SK-N-SH (cell line): ENCODE measurements around the gene ZNF415. TPM values are rescaled to one million over a fixed set of nuclear protein-coding genes. Genes with fewer than 3 reads are reported as not detected.

Source experiments
- CTCF ChIA-PET: fragments of 300-600, 350-600 bp; formaldehyde crosslinking; extraction: SDS; loops from one replicate; lab custom pipeline; 2021; lab: Yijun Ruan, JAX
- POLR2A ChIA-PET: fragments of 350-600 bp; sonication (Branson Sonifier 250); formaldehyde crosslinking; extraction: SDS; loops from one replicate; lab custom pipeline; 2020; ENCODE audit warnings: antibody characterized with exemption, inconsistent platforms; lab: Yijun Ruan, JAX
- DNase-seq: peaks from one replicate; pipeline ENCODE4 v3.0.0; 2012
- H2AFZ ChIP-seq: fragments of 200-600 bp; sonication (generic); 2 replicates; pipeline ENCODE4 v1.8.1; 2016; ENCODE audit warnings: antibody characterized with exemption, mild to moderate bottlenecking, low read depth
- H3F3A ChIP-seq: fragments of 200-600 bp; sonication (generic); replicated peaks from 2 replicates; pipeline ENCODE3; 2016; ENCODE audit warnings: antibody characterized with exemption, mild to moderate bottlenecking; ENCODE audit not compliant: insufficient read depth
- H3K27ac ChIP-seq, 2 experiments: fragments of 200-500 bp in 1 of 2; fragments of 200-600 bp in 1 of 2; sonication (Bioruptor generic) in 1 of 2; sonication (generic), shearing (Covaris generic) in 1 of 2; 2 replicates each; pipeline versions ENCODE4 v1.5.1 to v1.6.1; 2014 to 2016; ENCODE audit warnings: low read depth in 2 of 2, inconsistent platforms in 1 of 2, low read length in 1 of 2, mild to moderate bottlenecking in 1 of 2, mixed read lengths in 1 of 2
- H3K27me3 ChIP-seq: fragments of 200-600 bp; sonication (generic), shearing (Covaris generic); 2 replicates; pipeline ENCODE4 v1.6.1; 2016; ENCODE audit warnings: mixed run types; ENCODE audit not compliant: insufficient read depth
- H3K36me3 ChIP-seq, 2 experiments: fragments of 200-500 bp in 1 of 2; fragments of 200-600 bp in 1 of 2; sonication (Bioruptor generic) in 1 of 2; sonication (generic) in 1 of 2; replicated peaks in 1 of 2; 2 replicates each; pipeline versions ENCODE3 to v1.5.1; 2014 to 2016; ENCODE audit warnings: low read length in 1 of 2, mild to moderate bottlenecking in 1 of 2; ENCODE audit not compliant: insufficient read depth in 2 of 2, control insufficient read depth in 1 of 2
- H3K4me1 ChIP-seq, 2 experiments: fragments of 200-500 bp in 1 of 2; fragments of 200-600 bp in 1 of 2; sonication (Bioruptor generic) in 1 of 2; sonication (generic), shearing (Covaris generic) in 1 of 2; 2 replicates each; pipeline versions ENCODE4 v1.5.1 to v1.6.1; 2014 to 2016; ENCODE audit warnings: low read depth in 1 of 2, low read length in 1 of 2, mixed run types in 1 of 2; ENCODE audit not compliant: insufficient read depth in 2 of 2, control insufficient read depth in 1 of 2
- H3K4me2 ChIP-seq: fragments of 200-600 bp; sonication (generic), shearing (Covaris generic); 2 replicates; pipeline ENCODE4 v1.6.1; 2017; ENCODE audit warnings: mixed run types
- H3K4me3 ChIP-seq, 2 experiments: fragments of 200-500 bp in 1 of 2; fragments of 200-600 bp in 1 of 2; sonication (Bioruptor generic) in 1 of 2; sonication (generic), shearing (Covaris generic) in 1 of 2; 2 replicates each; pipeline versions ENCODE4 v1.5.1 to v1.8.1; 2014 to 2016; ENCODE audit warnings: low read depth in 2 of 2, inconsistent platforms in 1 of 2, low read length in 1 of 2, mild to moderate bottlenecking in 1 of 2, mixed read lengths in 1 of 2, moderate library complexity in 1 of 2
- H3K79me2 ChIP-seq: fragments of 200-600 bp; sonication (generic); 2 replicates; pipeline ENCODE4 v1.8.1; 2017; ENCODE audit warnings: mild to moderate bottlenecking; ENCODE audit not compliant: insufficient read depth
- H3K9ac ChIP-seq: fragments of 200-600 bp; sonication (generic); 2 replicates; pipeline ENCODE4 v1.6.1; 2017; ENCODE audit warnings: mixed run types
- H3K9me2 ChIP-seq: fragments of 200-600 bp; sonication (generic); 2 replicates; pipeline ENCODE4 v1.6.1; 2017; ENCODE audit warnings: mixed run types
- H3K9me3 ChIP-seq: fragments of 200-600 bp; sonication (generic); 2 replicates; pipeline ENCODE4 v1.6.1; 2017; ENCODE audit warnings: mixed run types, mild to moderate bottlenecking, moderate library complexity
- H4K20me1 ChIP-seq: fragments of 200-600 bp; sonication (generic); 2 replicates; pipeline ENCODE4 v1.6.1; 2017; ENCODE audit warnings: mild to moderate bottlenecking, mixed run types; ENCODE audit not compliant: insufficient read depth
- CHD2 ChIP-seq: fragments of 150-350 bp; IDR thresholded peaks from 2 replicates; pipeline ENCODE4 v1.6.1; 2018; ENCODE audit warnings: low read length; ENCODE audit not compliant: partially characterized antibody
- ELF1 ChIP-seq: IDR thresholded peaks from 2 replicates; pipeline ENCODE4 v1.4.0; 2012
- EP300 ChIP-seq, 2 experiments: IDR thresholded peaks; 2 replicates each; pipeline versions ENCODE4 v1.4.0 to v1.6.1; 2012; ENCODE audit warnings: borderline replicate concordance in 1 of 2, low read depth in 1 of 2, low read length in 1 of 2
- EZH2phosphoT487 ChIP-seq: fragments of 200-600 bp; sonication (generic); IDR thresholded peaks from 2 replicates; pipeline ENCODE4 v1.6.1; 2017; ENCODE audit warnings: low read depth, mixed run types, mild to moderate bottlenecking, antibody characterized with exemption, moderate library complexity, borderline replicate concordance
- FOSL2 ChIP-seq: IDR thresholded peaks from 2 replicates; pipeline ENCODE4 v1.4.0; 2012; ENCODE audit warnings: low read depth, mild to moderate bottlenecking, moderate library complexity, borderline replicate concordance
- JUND ChIP-seq: IDR thresholded peaks from 2 replicates; pipeline ENCODE4 v1.4.0; 2012
- MEF2A ChIP-seq: IDR thresholded peaks from 2 replicates; pipeline ENCODE4 v1.4.0; 2012; ENCODE audit warnings: low read depth, borderline replicate concordance
- MXI1 ChIP-seq: IDR thresholded peaks from 2 replicates; pipeline ENCODE4 v1.6.1; 2012; ENCODE audit warnings: mild to moderate bottlenecking, low read depth, low read length, improper control_type of control experiment
- NRF1 ChIP-seq: IDR thresholded peaks from 2 replicates; pipeline ENCODE4 v1.6.1; 2012; ENCODE audit warnings: low read depth, mild to moderate bottlenecking, low read length
- RAD21 ChIP-seq: IDR thresholded peaks from 2 replicates; pipeline ENCODE4 v1.6.1; 2012; ENCODE audit warnings: mild to moderate bottlenecking, low read length
- RCOR1 ChIP-seq: fragments of 150-350 bp; IDR thresholded peaks from 2 replicates; pipeline ENCODE4 v1.6.1; 2017; ENCODE audit warnings: antibody characterized with exemption, low read length
- RFX5 ChIP-seq: IDR thresholded peaks from 2 replicates; pipeline ENCODE4 v1.6.1; 2012; ENCODE audit warnings: mild to moderate bottlenecking, improper control_type of control experiment, low read length
- SIN3A ChIP-seq: IDR thresholded peaks from 2 replicates; pipeline ENCODE4 v1.6.1; 2012; ENCODE audit warnings: low read depth, mild to moderate bottlenecking, low read length, moderate library complexity, borderline replicate concordance
- TCF12 ChIP-seq: IDR thresholded peaks from 2 replicates; pipeline ENCODE4 v1.4.0; 2012
- TEAD4 ChIP-seq: IDR thresholded peaks from 2 replicates; pipeline ENCODE4 v1.4.0; 2012; ENCODE audit warnings: mild to moderate bottlenecking, borderline replicate concordance; ENCODE audit not compliant: insufficient read depth
- YY1 ChIP-seq: IDR thresholded peaks from 2 replicates; pipeline ENCODE4 v1.4.0; 2012; ENCODE audit warnings: low read depth, mild to moderate bottlenecking
- WGBS: methylation state at CpG from one replicate; pipeline ENCODE4 v1.1.6; 2017; ENCODE audit warnings: low lambda C conversion rate; 5-methylcytosine and 5-hydroxymethylcytosine counted together
- polyA plus RNA-seq, 3 experiments: library from polyadenylated mRNA; depleted of rRNA; stranded (reverse); fragments of >200 nt; gene quantifications; 2 replicates each; pipeline ENCODE4 v1.2.3, GENCODE V29; 2012
- TF ChIP-seq, protein P1 (sequence below): fragments of 150-350 bp; IDR thresholded peaks from 2 replicates; pipeline ENCODE4 v1.6.1; 2017; ENCODE audit warnings: antibody characterized with exemption, low read length, low read depth, borderline replicate concordance
- TF ChIP-seq, protein P2 (sequence below): fragments of 200-600 bp; sonication (generic); IDR thresholded peaks from 2 replicates; pipeline ENCODE4 v1.6.1; 2017; ENCODE audit warnings: antibody characterized with exemption, mild to moderate bottlenecking, moderate library complexity
- TF ChIP-seq, protein P3 (sequence below): IDR thresholded peaks from 2 replicates; pipeline ENCODE4 v1.4.0; 2012; ENCODE audit warnings: low read depth, borderline replicate concordance
- TF ChIP-seq, protein P4 (sequence below): IDR thresholded peaks from 2 replicates; pipeline ENCODE4; 2012

The ZNF415 gene
- polyA plus RNA-seq, 1 of the 3 experiments (the other 2 are of a cell fraction) = 1.6 TPM

DNA sequence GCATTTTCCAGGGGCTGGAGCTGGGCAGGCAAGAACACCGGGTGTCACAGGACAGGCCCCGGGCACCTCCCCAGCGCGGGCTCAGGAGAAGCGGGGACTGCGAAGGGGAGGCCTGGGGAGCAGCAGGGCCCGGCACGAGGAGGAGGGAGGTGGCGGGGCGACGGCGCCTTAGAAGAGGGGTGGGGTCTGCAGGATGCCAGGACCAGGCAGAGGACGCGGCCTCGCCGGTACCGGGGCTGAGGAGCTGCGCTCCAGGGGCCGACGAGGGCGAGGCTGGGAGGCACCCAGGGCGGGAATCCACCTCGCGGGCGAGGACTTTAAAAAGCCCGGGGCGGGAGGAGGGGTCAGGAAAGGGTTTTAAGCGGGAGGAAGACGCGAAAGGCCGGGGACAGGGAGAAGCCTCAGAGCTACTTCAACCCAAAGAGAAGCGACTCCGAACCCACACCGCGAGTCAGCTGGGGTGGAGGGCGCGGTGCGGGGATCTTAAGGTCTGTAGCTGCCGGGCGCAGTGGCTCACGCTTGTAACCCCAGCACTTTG lies 25.5 kb upstream of the ZNF415 start:
- no peaks in the 10 kb centered on the region for H3K36me3 ChIP-seq
- no peaks in the 10 kb centered on the region for H4K20me1 ChIP-seq
- peaks cover 0 to 6% of the 10 kb centered on the region in 2 experiments; a peak in 1 of 4 replicates for H3K4me1 ChIP-seq
- peaks cover 3% of the 10 kb centered on the region for H3F3A ChIP-seq
- CTCF ChIA-PET = no interaction called here
- peak overlapping the region; percentile 62 to 89 for H3K4me3 ChIP-seq
- peak overlapping the region; percentile 98; the same call in 1 of the 2 replicates for H2AFZ ChIP-seq
- H3K9ac ChIP-seq = peak overlapping the region; percentile 66
- H3K9me2 ChIP-seq = no peaks in the 10 kb centered on the region
- no peaks in the 10 kb centered on the region for H3K9me3 ChIP-seq
- no peaks in the 10 kb centered on the region for H3K27me3 ChIP-seq
- H3K4me2 ChIP-seq = peak overlapping the region; percentile 97
- TF ChIP-seq, protein P1, sequence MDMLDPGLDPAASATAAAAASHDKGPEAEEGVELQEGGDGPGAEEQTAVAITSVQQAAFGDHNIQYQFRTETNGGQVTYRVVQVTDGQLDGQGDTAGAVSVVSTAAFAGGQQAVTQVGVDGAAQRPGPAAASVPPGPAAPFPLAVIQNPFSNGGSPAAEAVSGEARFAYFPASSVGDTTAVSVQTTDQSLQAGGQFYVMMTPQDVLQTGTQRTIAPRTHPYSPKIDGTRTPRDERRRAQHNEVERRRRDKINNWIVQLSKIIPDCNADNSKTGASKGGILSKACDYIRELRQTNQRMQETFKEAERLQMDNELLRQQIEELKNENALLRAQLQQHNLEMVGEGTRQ = no peak
- no peak for TF ChIP-seq MEF2A
- TF ChIP-seq RCOR1 = no peak
- TF ChIP-seq, protein P2, sequence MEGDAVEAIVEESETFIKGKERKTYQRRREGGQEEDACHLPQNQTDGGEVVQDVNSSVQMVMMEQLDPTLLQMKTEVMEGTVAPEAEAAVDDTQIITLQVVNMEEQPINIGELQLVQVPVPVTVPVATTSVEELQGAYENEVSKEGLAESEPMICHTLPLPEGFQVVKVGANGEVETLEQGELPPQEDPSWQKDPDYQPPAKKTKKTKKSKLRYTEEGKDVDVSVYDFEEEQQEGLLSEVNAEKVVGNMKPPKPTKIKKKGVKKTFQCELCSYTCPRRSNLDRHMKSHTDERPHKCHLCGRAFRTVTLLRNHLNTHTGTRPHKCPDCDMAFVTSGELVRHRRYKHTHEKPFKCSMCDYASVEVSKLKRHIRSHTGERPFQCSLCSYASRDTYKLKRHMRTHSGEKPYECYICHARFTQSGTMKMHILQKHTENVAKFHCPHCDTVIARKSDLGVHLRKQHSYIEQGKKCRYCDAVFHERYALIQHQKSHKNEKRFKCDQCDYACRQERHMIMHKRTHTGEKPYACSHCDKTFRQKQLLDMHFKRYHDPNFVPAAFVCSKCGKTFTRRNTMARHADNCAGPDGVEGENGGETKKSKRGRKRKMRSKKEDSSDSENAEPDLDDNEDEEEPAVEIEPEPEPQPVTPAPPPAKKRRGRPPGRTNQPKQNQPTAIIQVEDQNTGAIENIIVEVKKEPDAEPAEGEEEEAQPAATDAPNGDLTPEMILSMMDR = no peak
- TF ChIP-seq, protein P3, sequence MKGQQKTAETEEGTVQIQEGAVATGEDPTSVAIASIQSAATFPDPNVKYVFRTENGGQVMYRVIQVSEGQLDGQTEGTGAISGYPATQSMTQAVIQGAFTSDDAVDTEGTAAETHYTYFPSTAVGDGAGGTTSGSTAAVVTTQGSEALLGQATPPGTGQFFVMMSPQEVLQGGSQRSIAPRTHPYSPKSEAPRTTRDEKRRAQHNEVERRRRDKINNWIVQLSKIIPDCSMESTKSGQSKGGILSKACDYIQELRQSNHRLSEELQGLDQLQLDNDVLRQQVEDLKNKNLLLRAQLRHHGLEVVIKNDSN = no peak
- peak; percentile 48 for TF ChIP-seq MXI1
- TF ChIP-seq NRF1 = no peak
- DNase-seq = peak; percentile 58
- H3K79me2 ChIP-seq = peaks cover 26% of the 10 kb centered on the region; the same call in 1 of the 2 replicates
- 5% methylated on average over 14 of the region's 41 CpGs for WGBS
- POLR2A ChIA-PET = interaction anchor here (1.0 kb wide), 1 partner anchor 16 kb away, joined by 3 read pairs; no protein-coding TSS in a partner anchor
- no peak overlapping the region for H3K27ac ChIP-seq

DNA sequence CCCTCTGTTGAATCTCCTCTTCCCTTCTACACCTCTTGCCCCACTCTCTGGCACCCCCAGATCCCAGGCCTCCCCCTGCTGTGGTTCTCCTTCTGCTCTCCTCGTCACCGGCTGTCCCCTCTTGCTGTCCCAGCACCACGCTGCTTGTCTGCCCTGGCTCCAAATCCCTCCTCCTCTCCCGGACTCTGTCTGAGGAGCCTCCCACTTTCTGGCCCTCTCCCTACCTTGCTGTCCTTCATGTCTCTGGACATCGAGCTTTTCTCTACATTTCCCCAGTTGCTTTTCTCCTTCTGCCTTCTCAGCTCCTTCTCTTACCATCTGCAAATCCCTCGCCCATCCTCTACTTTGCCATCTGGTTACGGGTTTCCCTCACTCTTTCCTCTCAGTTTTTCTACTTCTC lies 24.9 kb upstream of the ZNF415 start:
- Histone ChIP-seq H3K79me2 (peaks cover 29% of the 10 kb centered on the region; the same call in 1 of the 2 replicates), H3K9me2 (no peaks in the 10 kb centered on the region), H3K4me1 (peaks cover 0 to 6% of the 10 kb centered on the region in 2 experiments; a peak in 1 of 4 replicates), H3K9ac (peak overlapping the region; percentile 66; the same call in 1 of the 2 replicates), H3K9me3 (no peaks in the 10 kb centered on the region), H4K20me1 (no peaks in the 10 kb centered on the region), H2AFZ (peak overlapping the region; percentile 98; the same call in 1 of the 2 replicates), H3F3A (peaks cover 3% of the 10 kb centered on the region), H3K4me2 (peak overlapping the region; percentile 97), H3K27me3 (no peaks in the 10 kb centered on the region), H3K27ac (no peak overlapping the region), H3K36me3 (no peaks in the 10 kb centered on the region), H3K4me3 (peak overlapping the region; percentile 62 to 89)
- POLR2A ChIA-PET = no interaction called here
- CTCF ChIA-PET = interaction anchor here (1.4 kb wide), 1 partner anchor 81 kb away, joined by 3 read pairs; no protein-coding TSS in a partner anchor
- 37% methylated on average over 7 of the region's 7 CpGs for WGBS
- DNase-seq = peak; percentile 20
- TF ChIP-seq YY1 (no peak), TCF12 (no peak), EZH2phosphoT487 (no peak), CHD2 (no peak), RAD21 (no peak), TEAD4 (no peak), NRF1 (no peak), FOSL2 (no peak), EP300 (IDR thresholded peaks at IDR 0.05; ENCODE audit: borderline replicate concordance in 1 of 2, low read depth in 1 of 2, low read length in 1 of 2) (no peak), RFX5 (no peak), ELF1 (no peak), JUND (no peak), SIN3A (no peak)
- TF ChIP-seq, protein P4, sequence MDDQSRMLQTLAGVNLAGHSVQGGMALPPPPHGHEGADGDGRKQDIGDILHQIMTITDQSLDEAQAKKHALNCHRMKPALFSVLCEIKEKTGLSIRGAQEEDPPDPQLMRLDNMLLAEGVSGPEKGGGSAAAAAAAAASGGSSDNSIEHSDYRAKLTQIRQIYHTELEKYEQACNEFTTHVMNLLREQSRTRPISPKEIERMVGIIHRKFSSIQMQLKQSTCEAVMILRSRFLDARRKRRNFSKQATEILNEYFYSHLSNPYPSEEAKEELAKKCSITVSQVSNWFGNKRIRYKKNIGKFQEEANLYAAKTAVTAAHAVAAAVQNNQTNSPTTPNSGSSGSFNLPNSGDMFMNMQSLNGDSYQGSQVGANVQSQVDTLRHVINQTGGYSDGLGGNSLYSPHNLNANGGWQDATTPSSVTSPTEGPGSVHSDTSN = no peak
- TF ChIP-seq, protein P3 = no peak
- TF ChIP-seq, protein P2 = no peak
